ENCODE measurements around the gene FOXD4L4.
"Not testable (repeated sequence)": the region's sequence is repeated elsewhere in the genome, so short reads cannot be mapped to it uniquely, and the experiment has no call there.

Gene FOXD4L4

DNA sequence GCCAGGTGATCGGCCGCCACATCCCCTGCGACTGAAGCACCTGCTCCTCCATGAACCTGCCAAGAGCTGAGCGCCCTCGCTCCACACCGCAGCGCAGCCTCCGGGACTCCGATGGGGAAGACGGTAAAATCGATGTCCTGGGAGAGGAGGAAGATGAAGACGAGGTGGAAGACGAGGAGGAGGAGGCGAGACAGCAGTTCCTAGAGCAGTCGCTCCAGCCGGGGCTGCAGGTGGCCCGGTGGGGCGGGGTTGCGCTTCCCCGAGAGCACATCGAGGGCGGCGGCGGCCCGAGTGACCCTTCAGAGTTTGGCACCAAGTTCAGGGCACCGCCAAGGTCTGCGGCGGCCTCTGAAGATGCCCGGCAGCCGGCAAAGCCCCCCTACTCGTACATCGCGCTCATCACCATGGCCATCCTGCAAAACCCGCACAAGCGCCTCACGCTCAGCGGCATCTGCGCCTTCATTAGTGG, at the start of gene FOXD4L4:
Gene FOXD4L4 (plus strand): TSS at position 51 of the 469 bp plus-strand sequence. CDS start 0 bp downstream, at position 51.
- not testable (repeated sequence) for DNase-seq (ENCODE audit: low read depth)

DNA sequence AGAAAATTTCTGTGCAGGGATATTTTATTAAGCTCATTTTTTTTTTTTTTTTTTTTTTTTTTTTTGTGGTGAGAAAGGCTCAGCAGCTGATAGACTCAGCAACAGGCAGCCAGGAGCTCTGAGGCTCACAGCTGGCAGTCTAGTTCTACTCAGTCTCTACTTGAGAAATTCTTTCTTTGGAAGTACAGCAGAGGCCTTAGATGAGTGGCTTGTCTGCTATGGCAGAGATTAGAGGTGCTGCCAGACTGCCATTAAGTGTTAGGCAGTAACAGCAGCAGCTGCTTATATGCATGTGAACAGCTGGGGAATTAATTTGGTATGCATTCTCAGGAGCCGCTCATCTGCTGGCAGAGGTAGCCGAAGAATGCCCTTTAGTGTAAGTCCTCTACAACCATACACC, 33.4 kb upstream of the FOXD4L4 start:
- DNase-seq (ENCODE audit: low read depth): not testable (repeated sequence)

DNA sequence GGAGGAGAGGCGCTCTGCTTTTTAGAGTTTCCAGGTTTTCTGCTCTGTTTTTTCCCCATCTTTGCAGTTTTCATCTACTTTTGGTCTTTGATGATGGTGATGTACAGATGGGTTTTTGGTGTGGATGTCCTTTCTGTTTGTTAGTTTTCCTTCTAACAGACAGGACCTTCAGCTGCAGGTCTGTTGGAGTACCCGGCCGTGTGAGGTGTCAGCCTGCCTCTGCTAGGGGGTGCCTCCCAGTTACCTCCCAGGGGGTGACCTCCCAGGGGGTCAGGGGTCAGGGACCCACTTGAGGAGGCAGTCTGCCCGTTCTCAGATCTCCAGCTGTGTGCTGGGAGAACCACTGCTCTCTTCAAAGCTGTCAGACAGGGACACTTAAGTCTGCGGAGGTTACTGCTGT, 22.5 kb upstream of the FOXD4L4 start:
- DNase-seq (ENCODE audit: low read depth): not testable (repeated sequence)

DNA sequence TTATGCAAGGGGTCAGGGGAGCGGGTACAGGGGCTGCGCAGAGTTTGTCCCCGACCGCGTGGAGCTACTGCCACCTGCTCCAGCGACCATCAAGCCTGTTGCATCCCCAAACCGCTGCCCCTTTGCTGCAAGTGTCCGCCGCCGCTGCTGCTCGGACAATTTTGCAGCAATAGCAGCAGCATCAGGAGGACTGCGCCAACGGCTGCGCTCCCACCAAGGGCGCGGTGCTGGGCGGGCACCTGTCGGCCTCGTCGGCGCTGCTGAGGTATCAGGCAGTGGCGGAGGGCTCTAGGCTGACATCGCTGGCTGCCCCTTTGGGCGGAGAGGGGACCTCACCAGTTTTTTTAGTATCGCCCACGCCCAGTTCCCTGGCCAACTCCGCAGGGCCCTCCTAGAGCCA, 1.2 kb downstream of the FOXD4L4 start:
- DNase-seq (ENCODE audit: low read depth): not testable (repeated sequence)

Data from stromal cell of bone marrow (primary cell).